Raji (cell line): ENCODE results near the gene B4GALNT3.

ENCODE experiments used
- POLR2A ChIP-seq: IDR thresholded peaks from 2 replicates; pipeline ENCODE4 v1.6.1; 2011; ENCODE audit warnings: low read depth, low read length, control low read depth; ENCODE audit not compliant: insufficient read depth

The B4GALNT3 gene

DNA sequence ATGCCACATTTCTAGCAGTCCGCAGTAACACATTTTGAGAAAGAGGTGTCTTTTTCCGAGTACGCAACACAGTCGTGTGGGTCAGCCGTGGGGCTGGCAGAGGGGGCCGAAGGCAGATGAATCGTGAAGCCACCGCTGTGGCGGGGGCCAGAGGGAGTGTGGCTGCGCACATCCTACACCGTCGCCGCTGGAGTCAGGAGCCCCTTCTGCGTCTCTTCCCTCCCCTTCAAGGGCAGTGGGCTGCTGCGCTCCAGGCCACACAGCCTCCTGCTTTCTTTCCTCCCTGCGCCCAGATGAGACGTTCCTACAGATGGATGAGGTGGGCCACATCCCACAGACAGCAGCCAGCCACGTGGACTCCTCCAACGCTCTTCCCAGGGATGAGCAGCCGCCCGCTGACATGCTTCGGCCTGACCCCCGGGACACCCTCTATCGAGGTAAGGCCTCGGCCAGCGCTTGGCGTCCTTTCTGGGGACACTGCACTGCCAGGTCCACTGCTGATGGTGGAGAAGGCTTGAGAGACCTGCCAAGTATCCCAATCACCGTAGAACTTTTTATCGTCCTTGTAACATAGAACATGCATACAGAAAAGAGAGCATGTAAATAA lies 89.8 kb downstream of the B4GALNT3 start:
- TF ChIP-seq POLR2A, result no peak

DNA sequence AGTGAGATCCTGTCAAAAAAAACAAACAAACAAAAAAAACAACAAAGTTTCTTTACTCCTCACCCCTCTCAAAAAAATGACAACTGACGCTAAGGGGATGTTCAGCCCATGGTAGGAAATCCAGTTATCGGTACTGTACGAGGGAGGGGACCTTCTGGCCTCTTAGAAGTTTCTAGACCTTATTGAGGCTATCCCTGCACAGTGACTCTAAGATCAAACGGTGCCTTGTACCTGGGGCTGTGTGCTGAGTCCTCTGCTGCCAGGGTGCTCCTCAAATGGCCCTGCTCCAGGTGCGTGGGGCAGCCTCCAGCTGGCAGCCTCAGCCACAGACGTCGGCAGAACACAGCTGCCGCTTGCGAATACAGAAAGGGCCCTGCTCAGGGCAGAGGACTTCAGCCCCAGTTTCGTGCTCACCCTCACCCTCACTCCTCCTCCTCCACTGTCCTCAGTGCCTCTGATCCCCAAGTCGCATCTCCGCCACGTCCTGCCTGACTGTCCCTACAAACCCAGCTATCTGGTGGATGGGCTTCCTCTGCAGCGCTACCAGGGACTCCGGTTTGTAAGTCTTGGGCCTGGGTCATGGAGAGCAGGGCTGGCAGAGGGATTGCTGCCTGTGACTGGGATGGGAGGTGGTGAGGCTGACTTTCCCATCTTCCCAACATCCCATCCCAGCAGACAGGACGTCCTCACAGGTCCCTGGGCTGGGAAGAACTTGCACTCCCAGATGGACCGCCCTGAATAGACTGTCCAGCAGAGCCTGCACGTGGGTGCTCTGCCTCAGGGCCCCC lies 90.9 kb downstream of the B4GALNT3 start:
- TF ChIP-seq POLR2A, result no peak

DNA sequence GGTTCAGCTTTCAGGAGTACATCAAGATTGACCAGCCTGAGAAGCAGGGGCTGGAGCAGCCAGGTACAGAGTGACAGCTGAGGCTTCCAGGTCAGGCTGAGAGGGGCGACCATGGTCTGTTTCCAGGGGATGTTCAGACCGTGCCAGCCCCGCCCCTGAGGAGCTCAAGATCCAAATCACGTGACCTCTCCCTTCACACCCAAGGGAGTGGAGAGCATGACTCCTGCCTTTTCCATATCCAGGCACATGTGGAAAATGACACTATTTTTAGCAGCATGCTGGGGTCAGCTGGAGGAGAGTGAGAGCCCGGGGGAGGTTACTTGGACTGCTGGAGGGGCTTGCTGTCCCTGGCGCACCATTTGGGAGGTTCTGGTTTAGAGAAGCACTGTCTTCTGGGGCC lies 92.7 kb downstream of the B4GALNT3 start:
- TF ChIP-seq POLR2A, result no peak

DNA sequence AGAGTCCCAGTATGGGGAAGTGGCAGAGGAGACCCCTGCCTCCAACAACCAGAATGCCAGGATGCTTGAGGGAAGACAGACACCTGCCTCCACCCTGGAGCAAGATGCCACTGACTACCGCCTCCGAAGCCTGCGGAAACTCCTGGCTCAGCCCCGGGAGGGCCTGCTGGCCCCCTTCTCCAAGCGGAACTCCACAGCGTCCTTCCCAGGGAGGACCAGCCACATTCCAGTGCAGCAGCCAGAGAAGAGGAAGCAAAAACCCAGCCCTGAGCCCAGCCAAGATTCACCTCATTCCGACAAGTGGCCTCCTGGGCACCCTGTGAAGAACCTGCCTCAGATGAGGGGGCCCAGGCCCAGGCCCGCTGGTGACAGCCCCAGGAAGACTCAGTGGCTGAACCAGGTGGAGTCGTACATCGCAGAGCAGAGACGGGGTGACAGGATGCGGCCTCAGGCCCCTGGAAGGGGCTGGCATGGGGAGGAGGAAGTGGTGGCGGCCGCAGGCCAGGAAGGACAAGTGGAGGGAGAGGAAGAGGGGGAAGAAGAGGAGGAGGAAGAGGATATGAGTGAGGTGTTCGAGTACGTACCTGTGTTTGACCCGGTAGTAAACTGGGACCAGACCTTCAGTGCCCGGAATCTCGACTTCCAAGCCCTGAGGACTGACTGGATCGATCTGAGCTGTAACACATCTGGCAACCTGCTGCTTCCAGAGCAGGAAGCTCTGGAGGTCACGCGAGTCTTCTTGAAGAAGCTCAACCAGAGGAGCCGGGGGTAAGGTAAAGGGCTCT lies 93.7 kb downstream of the B4GALNT3 start:
- TF ChIP-seq POLR2A, result no peak

DNA sequence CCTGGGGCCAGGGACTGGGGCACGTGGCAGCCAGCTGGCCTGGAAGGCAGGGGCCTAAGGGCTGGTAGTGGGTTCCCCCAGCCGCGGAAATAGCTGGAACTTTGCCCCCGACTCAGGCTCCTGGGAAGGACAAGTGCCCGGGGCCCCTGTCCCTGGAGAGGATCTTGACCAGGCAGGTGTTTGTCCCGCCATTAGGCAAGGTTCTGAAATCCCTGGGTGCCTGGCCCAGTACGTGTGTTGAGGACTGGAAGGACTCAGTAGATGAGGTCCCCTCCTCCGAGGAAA lies 94.2 kb downstream of the B4GALNT3 start:
- no peak for TF ChIP-seq POLR2A

DNA sequence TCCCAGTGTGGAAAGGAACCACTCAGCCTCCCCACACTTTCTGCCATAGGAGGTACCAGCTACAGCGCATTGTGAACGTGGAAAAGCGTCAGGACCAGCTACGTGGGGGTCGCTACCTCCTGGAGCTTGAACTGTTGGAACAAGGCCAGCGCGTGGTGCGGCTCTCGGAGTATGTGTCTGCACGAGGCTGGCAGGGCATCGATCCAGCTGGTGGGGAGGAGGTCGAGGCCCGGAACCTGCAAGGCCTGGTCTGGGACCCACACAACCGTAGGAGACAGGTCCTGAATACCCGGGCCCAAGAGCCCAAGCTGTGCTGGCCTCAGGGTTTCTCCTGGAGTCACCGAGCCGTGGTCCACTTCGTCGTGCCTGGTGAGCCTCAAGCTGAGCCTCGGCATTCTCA lies 96.8 kb downstream of the B4GALNT3 start:
- TF ChIP-seq POLR2A, result no peak

DNA sequence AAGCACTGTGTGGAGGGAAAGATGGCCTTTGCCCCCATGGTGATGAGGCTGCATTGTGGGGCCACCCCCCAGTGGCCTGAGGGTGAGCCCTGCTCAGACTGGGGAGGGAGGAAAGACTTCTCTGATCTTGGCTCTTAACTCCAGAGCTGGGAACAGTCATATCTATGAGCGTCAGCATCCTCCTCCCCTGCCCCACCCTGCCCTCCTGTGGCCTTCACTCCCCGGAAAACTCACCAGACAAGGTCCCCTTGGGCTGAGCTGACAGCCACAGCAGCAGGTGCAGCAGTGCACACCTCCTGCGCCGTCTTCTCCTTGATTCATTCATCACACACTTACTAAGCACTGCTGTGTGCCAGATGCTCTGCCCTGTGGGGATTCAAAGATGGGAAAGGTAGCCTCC lies 98.8 kb downstream of the B4GALNT3 start:
- no peak for TF ChIP-seq POLR2A

DNA sequence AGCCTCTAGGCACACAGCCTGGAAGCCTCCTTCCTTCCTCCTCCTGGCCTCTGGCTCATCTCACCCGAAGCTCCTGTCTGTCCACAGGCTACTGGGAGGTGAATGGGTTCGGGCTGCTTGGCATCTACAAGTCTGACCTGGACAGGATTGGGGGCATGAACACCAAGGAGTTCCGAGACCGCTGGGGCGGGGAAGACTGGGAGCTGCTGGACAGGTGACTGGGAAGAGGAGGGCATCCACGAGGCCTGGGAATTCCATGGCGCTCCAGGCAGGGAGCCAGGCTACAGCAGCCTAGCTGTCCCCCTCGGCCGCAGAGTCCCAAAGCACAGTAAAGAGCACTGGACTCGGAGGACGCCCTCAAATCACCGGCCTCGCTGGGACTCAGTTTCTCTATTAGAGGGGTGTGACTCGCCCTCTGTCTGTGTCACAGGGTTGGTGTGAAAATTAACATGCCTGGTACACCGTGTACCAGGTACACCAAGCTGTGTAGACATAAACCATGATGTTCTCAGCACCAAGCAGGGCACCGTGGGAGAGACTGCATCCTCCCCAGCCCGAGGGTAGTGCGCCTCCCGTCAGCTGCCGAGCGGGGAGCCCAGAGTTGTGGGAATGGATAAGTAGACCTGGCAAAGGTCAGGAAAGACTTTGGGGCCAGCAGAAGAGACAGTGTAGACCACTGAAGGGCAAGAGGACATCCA lies 99.6 kb downstream of the B4GALNT3 start:
- no peak for TF ChIP-seq POLR2A

DNA sequence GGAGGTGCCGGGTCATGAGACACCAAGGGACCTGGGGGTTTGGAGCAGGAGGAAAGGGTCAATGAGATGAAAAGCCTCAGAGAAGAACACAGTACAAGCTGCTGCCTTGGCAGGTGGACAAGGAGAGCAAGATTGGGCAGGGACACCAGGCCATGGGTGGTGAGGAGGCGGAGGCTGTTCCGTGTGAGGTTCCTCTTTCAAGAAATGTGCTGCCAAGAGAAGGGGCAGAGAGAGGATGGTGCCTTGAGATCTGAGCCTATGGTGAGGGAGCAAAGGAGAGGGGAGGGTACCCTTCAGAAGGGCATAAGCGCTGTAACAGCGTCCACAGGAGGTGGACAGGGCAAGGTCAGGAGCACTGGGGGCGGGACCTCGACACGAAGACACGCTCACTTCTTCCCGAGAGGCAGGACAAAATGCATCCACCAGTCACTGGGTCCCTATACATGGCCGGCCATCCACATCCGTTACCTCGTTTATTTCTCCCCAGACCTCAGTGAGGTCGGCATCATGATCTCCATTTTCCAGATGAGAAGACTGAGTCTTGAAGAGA lies 100.2 kb downstream of the B4GALNT3 start:
- no peak for TF ChIP-seq POLR2A

DNA sequence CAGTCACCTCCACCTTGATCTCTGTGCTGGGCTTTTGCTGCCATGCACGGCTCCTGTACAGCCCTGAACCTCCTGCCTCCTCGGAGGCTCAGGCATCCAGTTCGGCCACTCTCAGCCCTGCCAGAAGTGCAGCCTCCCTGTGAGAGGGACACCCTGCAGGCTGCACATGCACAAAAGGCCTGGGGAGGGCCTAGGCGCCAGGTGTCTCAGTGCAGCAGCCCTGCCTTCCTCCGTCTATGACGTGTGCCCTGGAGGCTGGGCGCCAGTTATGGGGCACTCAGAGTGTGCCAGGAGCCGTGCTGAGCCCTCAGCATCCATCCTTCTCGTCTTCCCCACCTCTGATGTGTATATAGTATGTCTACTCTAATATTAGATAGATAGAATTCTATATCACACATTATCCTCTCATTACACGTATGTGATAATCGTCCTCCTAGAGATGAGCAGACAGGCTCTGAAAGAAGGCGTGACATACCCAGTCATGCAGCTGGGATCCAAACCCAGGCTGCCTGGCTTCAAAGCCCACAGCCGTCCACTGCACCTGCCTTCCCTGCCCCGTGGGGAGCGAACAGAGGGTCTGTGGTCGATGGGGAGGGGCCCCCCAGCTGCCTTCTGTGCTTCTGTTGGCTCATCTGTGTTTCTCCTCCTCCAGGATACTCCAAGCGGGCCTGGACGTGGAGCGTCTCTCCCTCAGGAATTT lies 101.1 kb downstream of the B4GALNT3 start:
- no peak for TF ChIP-seq POLR2A

DNA sequence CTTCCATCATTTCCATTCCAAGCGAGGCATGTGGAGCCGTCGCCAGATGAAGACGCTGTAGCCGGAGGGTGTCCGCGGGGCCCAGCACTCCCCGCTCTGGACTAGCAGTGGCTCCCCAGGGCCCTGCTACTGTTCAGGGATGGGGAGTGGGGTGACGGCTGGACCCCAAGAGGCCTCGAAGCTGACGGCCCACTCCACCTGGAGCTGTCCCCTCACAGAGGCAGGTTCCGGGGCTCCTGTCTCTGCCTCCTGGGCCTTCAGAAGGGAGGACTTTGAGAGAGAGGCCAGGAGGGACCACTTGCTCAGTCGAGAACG lies 101.6 kb downstream of the B4GALNT3 start:
- no peak for TF ChIP-seq POLR2A

DNA sequence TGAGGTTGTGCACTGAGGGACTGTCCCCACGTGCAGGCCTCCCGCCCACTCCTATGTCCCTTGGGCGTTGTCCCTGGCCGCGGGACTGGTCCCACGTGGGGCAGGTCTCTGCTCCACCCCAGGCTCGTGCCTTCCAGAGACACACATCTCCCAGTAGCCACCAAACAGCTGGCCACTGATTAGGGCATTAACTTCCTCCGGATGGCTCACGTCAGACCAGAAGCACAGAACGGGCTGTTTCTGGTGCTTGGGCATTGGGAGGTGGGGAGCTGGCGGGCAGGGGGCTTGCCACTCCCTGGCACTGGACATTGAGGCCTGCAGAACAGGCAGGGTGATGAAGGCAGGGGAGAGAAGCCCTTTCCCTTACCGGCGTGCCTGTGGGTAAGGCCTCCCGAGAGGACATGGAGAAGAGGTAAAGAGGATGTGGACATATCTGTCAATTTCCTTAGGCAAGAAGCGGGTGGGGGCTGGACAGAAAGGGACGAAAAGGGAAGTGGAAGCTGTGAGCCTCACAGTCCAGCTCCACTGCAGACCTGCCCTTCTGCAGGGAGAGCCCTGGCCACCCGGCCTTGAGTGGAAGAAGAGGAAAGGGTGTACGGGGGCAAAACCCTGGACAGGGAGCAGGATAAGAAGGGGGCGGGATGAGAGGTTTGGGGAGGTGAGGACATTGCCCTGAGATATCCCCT lies 102.3 kb downstream of the B4GALNT3 start:
- no peak for TF ChIP-seq POLR2A

DNA sequence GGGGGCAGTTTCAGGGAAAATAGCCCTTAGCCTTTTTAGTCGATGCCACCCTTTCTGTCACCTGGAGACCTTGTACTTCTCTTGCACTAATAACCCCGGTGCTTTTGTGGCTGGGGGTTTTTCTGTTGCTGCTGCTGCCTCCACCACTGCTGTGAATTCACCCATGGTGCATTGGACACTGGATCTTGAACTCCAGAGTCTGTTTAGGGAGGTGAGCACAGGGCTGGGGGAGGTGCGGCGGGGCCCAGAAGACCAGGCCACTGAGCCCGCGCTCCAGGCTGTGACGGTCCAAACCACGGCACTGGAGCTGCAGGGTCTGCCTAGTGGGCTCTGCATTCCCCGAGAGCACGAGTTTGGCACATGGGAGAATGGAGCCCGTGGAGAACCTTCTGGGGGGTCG lies 102.9 kb downstream of the B4GALNT3 start:
- TF ChIP-seq POLR2A, result no peak

DNA sequence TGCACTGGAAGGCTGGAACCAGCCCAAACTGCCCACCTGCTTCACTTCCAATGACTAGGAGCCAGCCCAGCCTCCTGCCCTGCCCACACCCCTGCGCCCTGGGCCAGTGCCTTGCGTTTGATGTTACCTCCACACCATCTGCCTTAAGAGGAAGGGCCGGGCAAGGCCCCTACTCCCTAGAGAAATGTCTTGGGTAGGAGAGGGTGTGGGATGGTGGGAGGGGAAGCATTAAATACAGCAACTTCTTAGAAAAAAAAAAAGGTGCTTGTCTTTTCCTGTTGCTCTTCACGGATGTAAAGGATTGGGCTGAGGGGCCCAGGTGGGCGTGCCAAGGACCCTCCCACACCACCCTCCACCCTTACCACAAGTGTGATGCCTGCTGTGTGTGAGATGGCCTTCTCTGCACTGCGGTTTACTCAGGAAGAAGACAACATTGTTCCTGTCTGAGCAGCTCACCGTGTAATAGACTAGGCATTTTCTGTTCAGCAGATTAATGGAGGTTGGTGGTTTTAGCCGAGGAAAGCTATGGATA lies 103.6 kb downstream of the B4GALNT3 start:
- no peak for TF ChIP-seq POLR2A
